GM18858 (cell line): Measurements from ENCODE around the gene ITPR2.
"Not testable (repeated sequence)": the region's sequence is repeated elsewhere in the genome, so short reads cannot be mapped to it uniquely, and the experiment has no call there.

Experiments
- ATAC-seq: cut with Tn5 transposase; IDR thresholded peaks from one replicate; pipeline ENCODE4 v1.9.1; 2021; ENCODE audit not compliant: unreplicated experiment

ITPR2 gene

GRCh38 chr12:26680727-26681455 lies 152.1 kb downstream of the ITPR2 start:
- ATAC-seq: no peak

GRCh38 chr12:26678697-26679660 lies 154.0 kb downstream of the ITPR2 start:
- no peak for ATAC-seq

- ATAC-seq: not testable (repeated sequence)
Measured at GRCh38 chr12:26671487-26671886, 161.5 kb downstream of the ITPR2 start.

- ATAC-seq: no peak
Measured at GRCh38 chr12:26668847-26669246, 164.1 kb downstream of the ITPR2 start.

- ATAC-seq: no peak
Measured at GRCh38 chr12:26668230-26668629, 164.8 kb downstream of the ITPR2 start.

GRCh38 chr12:26666286-26666685 lies 166.7 kb downstream of the ITPR2 start:
- no peak for ATAC-seq

GRCh38 chr12:26661399-26661798 lies 171.6 kb downstream of the ITPR2 start:
- no peak for ATAC-seq

- ATAC-seq: no peak
Measured at GRCh38 chr12:26659930-26660329, 173.1 kb downstream of the ITPR2 start.

GRCh38 chr12:26658991-26659390 lies 174.0 kb downstream of the ITPR2 start:
- ATAC-seq: no peak

- ATAC-seq: no peak
Measured at GRCh38 chr12:26654623-26655022, 178.4 kb downstream of the ITPR2 start.

- ATAC-seq: no peak
Measured at GRCh38 chr12:26651566-26652188, 181.3 kb downstream of the ITPR2 start.

GRCh38 chr12:26651036-26651435 lies 182.0 kb downstream of the ITPR2 start:
- no peak for ATAC-seq

- ATAC-seq: no peak
Measured at GRCh38 chr12:26648999-26649398, 184.0 kb downstream of the ITPR2 start.

GRCh38 chr12:26648584-26648983 lies 184.4 kb downstream of the ITPR2 start:
- ATAC-seq: no peak

- no peak for ATAC-seq
Measured at GRCh38 chr12:26648066-26648465, 184.9 kb downstream of the ITPR2 start.

- ATAC-seq: no peak
Measured at GRCh38 chr12:26647088-26647487, 185.9 kb downstream of the ITPR2 start.

GRCh38 chr12:26646571-26646970 lies 186.4 kb downstream of the ITPR2 start:
- no peak for ATAC-seq

- not testable (repeated sequence) for ATAC-seq
Measured at GRCh38 chr12:26644376-26644775, 188.6 kb downstream of the ITPR2 start.

GRCh38 chr12:26643532-26644315 lies 189.3 kb downstream of the ITPR2 start:
- no peak for ATAC-seq

GRCh38 chr12:26642361-26642760 lies 190.6 kb downstream of the ITPR2 start:
- ATAC-seq: no peak
